ENCODE results near the gene NRCAM. TPM values are rescaled to one million over a fixed set of nuclear protein-coding genes. Genes with fewer than 3 reads are reported as not detected.

Gene NRCAM
- total RNA-seq, 1 donor from 2014 or later = 0.14 TPM

DNA sequence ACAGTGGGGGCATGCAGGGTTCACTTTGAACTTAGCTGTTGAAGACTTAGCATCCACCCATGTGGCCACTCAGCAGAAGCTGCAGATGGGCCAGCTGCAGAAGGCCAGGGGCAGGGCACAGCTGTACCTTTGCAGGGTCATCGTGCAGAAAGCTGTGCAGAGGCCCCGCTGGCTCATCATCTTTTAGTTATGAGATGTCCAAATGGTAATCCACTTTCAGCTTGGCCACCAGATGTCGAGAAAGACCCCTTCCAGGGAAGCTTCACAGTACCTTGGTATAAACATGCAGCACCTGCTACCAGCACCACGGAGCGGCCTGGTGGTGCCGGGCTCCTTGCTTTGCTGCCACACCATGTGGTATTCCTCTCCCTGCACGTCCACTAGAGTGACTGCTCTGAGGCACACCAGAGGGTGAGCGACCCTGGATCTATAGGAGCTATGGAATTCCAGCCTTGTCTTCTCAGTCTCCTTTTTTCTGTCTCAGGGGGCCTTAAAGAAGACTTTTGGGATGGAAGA, 251.9 kb downstream of the NRCAM start:
- no peaks in the 10 kb centered on the region for H3K9me3 ChIP-seq (replicated peaks)
- peaks cover 20% of the 10 kb centered on the region for H3K27me3 ChIP-seq (ENCODE audit: low read depth)
- intact Hi-C loops (cut with micrococcal nuclease) = no loop called here
- TF ChIP-seq, protein P1, sequence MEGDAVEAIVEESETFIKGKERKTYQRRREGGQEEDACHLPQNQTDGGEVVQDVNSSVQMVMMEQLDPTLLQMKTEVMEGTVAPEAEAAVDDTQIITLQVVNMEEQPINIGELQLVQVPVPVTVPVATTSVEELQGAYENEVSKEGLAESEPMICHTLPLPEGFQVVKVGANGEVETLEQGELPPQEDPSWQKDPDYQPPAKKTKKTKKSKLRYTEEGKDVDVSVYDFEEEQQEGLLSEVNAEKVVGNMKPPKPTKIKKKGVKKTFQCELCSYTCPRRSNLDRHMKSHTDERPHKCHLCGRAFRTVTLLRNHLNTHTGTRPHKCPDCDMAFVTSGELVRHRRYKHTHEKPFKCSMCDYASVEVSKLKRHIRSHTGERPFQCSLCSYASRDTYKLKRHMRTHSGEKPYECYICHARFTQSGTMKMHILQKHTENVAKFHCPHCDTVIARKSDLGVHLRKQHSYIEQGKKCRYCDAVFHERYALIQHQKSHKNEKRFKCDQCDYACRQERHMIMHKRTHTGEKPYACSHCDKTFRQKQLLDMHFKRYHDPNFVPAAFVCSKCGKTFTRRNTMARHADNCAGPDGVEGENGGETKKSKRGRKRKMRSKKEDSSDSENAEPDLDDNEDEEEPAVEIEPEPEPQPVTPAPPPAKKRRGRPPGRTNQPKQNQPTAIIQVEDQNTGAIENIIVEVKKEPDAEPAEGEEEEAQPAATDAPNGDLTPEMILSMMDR (IDR thresholded peaks at IDR 0.05; ENCODE audit: borderline replicate concordance) = no peak
- H3K27ac ChIP-seq (replicated peaks) = no peak overlapping the region
- no peak for DNase-seq
- no peaks in the 10 kb centered on the region for H3K4me1 ChIP-seq
- no peaks in the 10 kb centered on the region for H3K36me3 ChIP-seq
- no peak overlapping the region for H3K4me3 ChIP-seq

DNA sequence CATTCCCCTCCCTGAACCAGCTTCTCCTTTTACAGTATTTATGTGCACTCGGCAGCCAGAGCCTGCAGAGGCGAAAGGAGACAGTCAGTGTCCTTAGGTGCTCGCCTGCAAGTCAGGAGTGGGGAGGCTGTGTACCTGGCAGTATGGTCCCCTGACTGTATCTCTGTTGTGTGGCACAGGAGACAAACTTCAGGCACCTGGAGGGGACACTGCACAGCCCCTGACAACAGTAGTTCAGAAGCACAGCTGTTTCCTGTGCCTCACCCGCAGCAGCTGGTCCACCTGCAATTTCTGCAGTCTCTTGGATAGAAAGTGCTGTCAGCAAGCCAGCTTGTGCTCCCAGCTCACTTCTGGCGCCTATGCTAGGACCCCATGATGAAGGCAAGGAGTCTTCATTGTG, 252.7 kb downstream of the NRCAM start:
- Histone ChIP-seq H3K4me1 (no peaks in the 10 kb centered on the region), H3K27me3 (ENCODE audit: low read depth) (peaks cover 20% of the 10 kb centered on the region), H3K4me3 (no peak overlapping the region), H3K36me3 (no peaks in the 10 kb centered on the region), H3K9me3 (replicated peaks) (no peaks in the 10 kb centered on the region), H3K27ac (replicated peaks) (no peak overlapping the region)
- DNase-seq = no peak
- TF ChIP-seq, protein P1 (IDR thresholded peaks at IDR 0.05; ENCODE audit: borderline replicate concordance) = no peak
- intact Hi-C loops (cut with micrococcal nuclease) = no loop called here

GRCh38 chr7:108202743-108203142, 253.5 kb downstream of the NRCAM start:
- Histone ChIP-seq H3K9me3 (replicated peaks) (no peaks in the 10 kb centered on the region), H3K27ac (replicated peaks) (no peak overlapping the region), H3K27me3 (ENCODE audit: low read depth) (peaks cover 20% of the 10 kb centered on the region), H3K36me3 (no peaks in the 10 kb centered on the region), H3K4me1 (no peaks in the 10 kb centered on the region), H3K4me3 (no peak overlapping the region)
- DNase-seq = no peak
- intact Hi-C loops (cut with micrococcal nuclease) = no loop called here
- TF ChIP-seq, protein P1 (IDR thresholded peaks at IDR 0.05; ENCODE audit: borderline replicate concordance) = no peak

GRCh38 chr7:108201766-108202165, 254.5 kb downstream of the NRCAM start:
- TF ChIP-seq, protein P1 (IDR thresholded peaks at IDR 0.05; ENCODE audit: borderline replicate concordance) = no peak
- Histone ChIP-seq H3K9me3 (replicated peaks) (no peaks in the 10 kb centered on the region), H3K27ac (replicated peaks) (no peak overlapping the region), H3K4me3 (no peak overlapping the region), H3K36me3 (no peaks in the 10 kb centered on the region), H3K27me3 (ENCODE audit: low read depth) (peaks cover 20% of the 10 kb centered on the region), H3K4me1 (no peaks in the 10 kb centered on the region)
- no peak for DNase-seq
- intact Hi-C loops (cut with micrococcal nuclease) = no loop called here

DNA sequence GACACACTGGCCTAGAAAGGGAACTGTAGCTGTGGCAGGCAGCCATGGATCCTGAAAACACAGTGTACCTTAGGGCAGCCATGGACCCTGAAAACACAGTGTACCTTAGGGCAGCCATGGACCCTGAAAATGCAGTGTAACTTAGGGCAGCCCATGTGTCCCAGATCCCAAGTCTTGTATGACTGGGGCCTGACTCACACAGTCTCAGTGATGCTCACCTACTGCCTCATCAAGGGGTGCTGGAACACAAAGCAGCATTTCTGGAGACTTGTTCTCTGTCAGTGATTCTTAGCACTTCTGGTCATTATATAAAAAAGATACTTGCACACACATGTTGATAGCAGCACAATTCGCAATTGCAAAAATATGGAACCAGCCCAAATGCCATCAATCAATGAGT, 255.9 kb downstream of the NRCAM start:
- DNase-seq = no peak
- no peak overlapping the region for H3K4me3 ChIP-seq
- H3K36me3 ChIP-seq = no peaks in the 10 kb centered on the region
- intact Hi-C loops (cut with micrococcal nuclease) = no loop called here
- H3K4me1 ChIP-seq = no peaks in the 10 kb centered on the region
- no peaks in the 10 kb centered on the region for H3K9me3 ChIP-seq (replicated peaks)
- no peak overlapping the region for H3K27ac ChIP-seq (replicated peaks)
- H3K27me3 ChIP-seq (ENCODE audit: low read depth) = peaks cover 20% of the 10 kb centered on the region
- TF ChIP-seq, protein P1 (IDR thresholded peaks at IDR 0.05; ENCODE audit: borderline replicate concordance) = no peak
